SK-N-SH (cell line): ENCODE measurements around the gene TEX19. TPM values are rescaled to one million over a fixed set of nuclear protein-coding genes. Genes with fewer than 3 reads are reported as not detected.

Experiments used
- CTCF ChIA-PET: fragments of 300-600, 350-600 bp; formaldehyde crosslinking; extraction: SDS; loops from one replicate; lab custom pipeline; 2021; lab: Yijun Ruan, JAX
- POLR2A ChIA-PET: fragments of 350-600 bp; sonication (Branson Sonifier 250); formaldehyde crosslinking; extraction: SDS; loops from one replicate; lab custom pipeline; 2020; ENCODE audit warnings: antibody characterized with exemption, inconsistent platforms; lab: Yijun Ruan, JAX
- DNase-seq: peaks from one replicate; pipeline ENCODE4 v3.0.0; 2012
- H2AFZ ChIP-seq: fragments of 200-600 bp; sonication (generic); 2 replicates; pipeline ENCODE4 v1.8.1; 2016; ENCODE audit warnings: antibody characterized with exemption, mild to moderate bottlenecking, low read depth
- H3F3A ChIP-seq: fragments of 200-600 bp; sonication (generic); replicated peaks from 2 replicates; pipeline ENCODE3; 2016; ENCODE audit warnings: antibody characterized with exemption, mild to moderate bottlenecking; ENCODE audit not compliant: insufficient read depth
- H3K27ac ChIP-seq, 2 experiments: fragments of 200-500 bp in 1 of 2; fragments of 200-600 bp in 1 of 2; sonication (Bioruptor generic) in 1 of 2; sonication (generic), shearing (Covaris generic) in 1 of 2; 2 replicates each; pipeline versions ENCODE4 v1.5.1 to v1.6.1; 2014 to 2016; ENCODE audit warnings: low read depth in 2 of 2, inconsistent platforms in 1 of 2, low read length in 1 of 2, mild to moderate bottlenecking in 1 of 2, mixed read lengths in 1 of 2
- H3K27me3 ChIP-seq: fragments of 200-600 bp; sonication (generic), shearing (Covaris generic); 2 replicates; pipeline ENCODE4 v1.6.1; 2016; ENCODE audit warnings: mixed run types; ENCODE audit not compliant: insufficient read depth
- H3K36me3 ChIP-seq, 2 experiments: fragments of 200-500 bp in 1 of 2; fragments of 200-600 bp in 1 of 2; sonication (Bioruptor generic) in 1 of 2; sonication (generic) in 1 of 2; replicated peaks in 1 of 2; 2 replicates each; pipeline versions ENCODE3 to v1.5.1; 2014 to 2016; ENCODE audit warnings: low read length in 1 of 2, mild to moderate bottlenecking in 1 of 2; ENCODE audit not compliant: insufficient read depth in 2 of 2, control insufficient read depth in 1 of 2
- H3K4me1 ChIP-seq, 2 experiments: fragments of 200-500 bp in 1 of 2; fragments of 200-600 bp in 1 of 2; sonication (Bioruptor generic) in 1 of 2; sonication (generic), shearing (Covaris generic) in 1 of 2; 2 replicates each; pipeline versions ENCODE4 v1.5.1 to v1.6.1; 2014 to 2016; ENCODE audit warnings: low read depth in 1 of 2, low read length in 1 of 2, mixed run types in 1 of 2; ENCODE audit not compliant: insufficient read depth in 2 of 2, control insufficient read depth in 1 of 2
- H3K4me2 ChIP-seq: fragments of 200-600 bp; sonication (generic), shearing (Covaris generic); 2 replicates; pipeline ENCODE4 v1.6.1; 2017; ENCODE audit warnings: mixed run types
- H3K4me3 ChIP-seq, 2 experiments: fragments of 200-500 bp in 1 of 2; fragments of 200-600 bp in 1 of 2; sonication (Bioruptor generic) in 1 of 2; sonication (generic), shearing (Covaris generic) in 1 of 2; 2 replicates each; pipeline versions ENCODE4 v1.5.1 to v1.8.1; 2014 to 2016; ENCODE audit warnings: low read depth in 2 of 2, inconsistent platforms in 1 of 2, low read length in 1 of 2, mild to moderate bottlenecking in 1 of 2, mixed read lengths in 1 of 2, moderate library complexity in 1 of 2
- H3K79me2 ChIP-seq: fragments of 200-600 bp; sonication (generic); 2 replicates; pipeline ENCODE4 v1.8.1; 2017; ENCODE audit warnings: mild to moderate bottlenecking; ENCODE audit not compliant: insufficient read depth
- H3K9ac ChIP-seq: fragments of 200-600 bp; sonication (generic); 2 replicates; pipeline ENCODE4 v1.6.1; 2017; ENCODE audit warnings: mixed run types
- H3K9me2 ChIP-seq: fragments of 200-600 bp; sonication (generic); 2 replicates; pipeline ENCODE4 v1.6.1; 2017; ENCODE audit warnings: mixed run types
- H3K9me3 ChIP-seq: fragments of 200-600 bp; sonication (generic); 2 replicates; pipeline ENCODE4 v1.6.1; 2017; ENCODE audit warnings: mixed run types, mild to moderate bottlenecking, moderate library complexity
- H4K20me1 ChIP-seq: fragments of 200-600 bp; sonication (generic); 2 replicates; pipeline ENCODE4 v1.6.1; 2017; ENCODE audit warnings: mild to moderate bottlenecking, mixed run types; ENCODE audit not compliant: insufficient read depth
- CHD2 ChIP-seq: fragments of 150-350 bp; IDR thresholded peaks from 2 replicates; pipeline ENCODE4 v1.6.1; 2018; ENCODE audit warnings: low read length; ENCODE audit not compliant: partially characterized antibody
- ELF1 ChIP-seq: IDR thresholded peaks from 2 replicates; pipeline ENCODE4 v1.4.0; 2012
- EP300 ChIP-seq, 2 experiments: IDR thresholded peaks; 2 replicates each; pipeline versions ENCODE4 v1.4.0 to v1.6.1; 2012; ENCODE audit warnings: borderline replicate concordance in 1 of 2, low read depth in 1 of 2, low read length in 1 of 2
- FOXJ3 ChIP-seq: sonication (generic); formaldehyde crosslinking; IDR thresholded peaks from 2 replicates; pipeline ENCODE4 v1.5.1; 2020; ENCODE audit warnings: mild to moderate bottlenecking, missing genetic modification reagents
- GABPA ChIP-seq: IDR thresholded peaks from 2 replicates; pipeline ENCODE4 v1.4.0; 2012; ENCODE audit warnings: low read depth, mild to moderate bottlenecking
- MXI1 ChIP-seq: IDR thresholded peaks from 2 replicates; pipeline ENCODE4 v1.6.1; 2012; ENCODE audit warnings: mild to moderate bottlenecking, low read depth, low read length, improper control_type of control experiment
- NRF1 ChIP-seq: IDR thresholded peaks from 2 replicates; pipeline ENCODE4 v1.6.1; 2012; ENCODE audit warnings: low read depth, mild to moderate bottlenecking, low read length
- POLR2AphosphoS5 ChIP-seq: IDR thresholded peaks from 2 replicates; pipeline ENCODE4 v1.6.1; 2012; ENCODE audit warnings: low read depth, low read length
- RCOR1 ChIP-seq: fragments of 150-350 bp; IDR thresholded peaks from 2 replicates; pipeline ENCODE4 v1.6.1; 2017; ENCODE audit warnings: antibody characterized with exemption, low read length
- RFX5 ChIP-seq: IDR thresholded peaks from 2 replicates; pipeline ENCODE4 v1.6.1; 2012; ENCODE audit warnings: mild to moderate bottlenecking, improper control_type of control experiment, low read length
- RXRA ChIP-seq: IDR thresholded peaks from 2 replicates; pipeline ENCODE4 v1.4.0; 2012; ENCODE audit warnings: low read depth, mild to moderate bottlenecking, borderline replicate concordance
- SIN3A ChIP-seq: IDR thresholded peaks from 2 replicates; pipeline ENCODE4 v1.6.1; 2012; ENCODE audit warnings: low read depth, mild to moderate bottlenecking, low read length, moderate library complexity, borderline replicate concordance
- SMC3 ChIP-seq: IDR thresholded peaks from 2 replicates; pipeline ENCODE4 v1.6.1; 2012; ENCODE audit warnings: low read depth, low read length, improper control_type of control experiment
- TCF12 ChIP-seq: IDR thresholded peaks from 2 replicates; pipeline ENCODE4 v1.4.0; 2012
- TEAD4 ChIP-seq: IDR thresholded peaks from 2 replicates; pipeline ENCODE4 v1.4.0; 2012; ENCODE audit warnings: mild to moderate bottlenecking, borderline replicate concordance; ENCODE audit not compliant: insufficient read depth
- WGBS: methylation state at CpG from one replicate; pipeline ENCODE4 v1.1.6; 2017; ENCODE audit warnings: low lambda C conversion rate; 5-methylcytosine and 5-hydroxymethylcytosine counted together
- polyA plus RNA-seq, 3 experiments: library from polyadenylated mRNA; depleted of rRNA; stranded (reverse); fragments of >200 nt; gene quantifications; 2 replicates each; pipeline ENCODE4 v1.2.3, GENCODE V29; 2012
- TF ChIP-seq, protein P1 (sequence below): IDR thresholded peaks from 2 replicates; pipeline ENCODE4; 2012
- TF ChIP-seq, protein P2 (sequence below): IDR thresholded peaks from 2 replicates; pipeline ENCODE4 v1.6.1; 2012; ENCODE audit warnings: mild to moderate bottlenecking, low read depth, low read length, moderate library complexity
- TF ChIP-seq, protein P3 (sequence below): IDR thresholded peaks from 2 replicates; pipeline ENCODE4 v1.4.0; 2012; ENCODE audit warnings: low read depth, borderline replicate concordance
- TF ChIP-seq, protein P4 (sequence below): fragments of 200-600 bp; sonication (generic); IDR thresholded peaks from 2 replicates; pipeline ENCODE4 v1.6.1; 2017; ENCODE audit warnings: antibody characterized with exemption, mild to moderate bottlenecking, moderate library complexity

The TEX19 gene
- polyA plus RNA-seq, 1 of the 3 experiments (the other 2 are of a cell fraction) = 0.10 TPM

DNA sequence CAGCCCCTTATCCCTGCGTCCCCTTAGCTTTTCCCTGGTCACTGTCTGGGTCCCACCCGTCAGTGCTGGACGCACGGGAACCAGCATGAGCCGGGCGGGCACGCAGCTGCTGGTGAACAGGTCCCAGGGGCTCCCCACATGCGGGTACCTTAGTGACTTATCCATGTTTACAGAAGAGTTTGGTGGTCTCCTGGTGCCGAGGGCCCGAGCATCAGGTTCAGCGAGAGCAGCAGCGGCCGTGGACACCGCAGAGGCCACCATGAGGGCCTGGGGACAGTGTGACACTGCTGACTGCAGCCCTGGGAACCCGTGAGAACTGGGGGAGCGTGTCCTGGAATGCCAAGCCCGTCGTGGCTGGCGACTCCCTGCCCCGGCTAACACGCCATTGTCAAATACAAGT, 48.2 kb upstream of the TEX19 start:
- no peaks in the 10 kb centered on the region for H3K9me3 ChIP-seq
- no peaks in the 10 kb centered on the region; a peak in 1 of 4 replicates for H3K4me1 ChIP-seq
- H3K79me2 ChIP-seq = no peaks in the 10 kb centered on the region
- H3K36me3 ChIP-seq = no peaks in the 10 kb centered on the region
- no peak overlapping the region for H3K4me3 ChIP-seq
- TF ChIP-seq TCF12 (no peak), RFX5 (no peak), NRF1 (no peak), GABPA (no peak), TEAD4 (no peak), RXRA (no peak), RCOR1 (no peak), POLR2AphosphoS5 (no peak), ELF1 (no peak), CHD2 (no peak), EP300 (IDR thresholded peaks at IDR 0.05; ENCODE audit: borderline replicate concordance in 1 of 2, low read depth in 1 of 2, low read length in 1 of 2) (no peak), MXI1 (no peak), FOXJ3 (CRISPR knock-in tag) (no peak)
- TF ChIP-seq, protein P1, sequence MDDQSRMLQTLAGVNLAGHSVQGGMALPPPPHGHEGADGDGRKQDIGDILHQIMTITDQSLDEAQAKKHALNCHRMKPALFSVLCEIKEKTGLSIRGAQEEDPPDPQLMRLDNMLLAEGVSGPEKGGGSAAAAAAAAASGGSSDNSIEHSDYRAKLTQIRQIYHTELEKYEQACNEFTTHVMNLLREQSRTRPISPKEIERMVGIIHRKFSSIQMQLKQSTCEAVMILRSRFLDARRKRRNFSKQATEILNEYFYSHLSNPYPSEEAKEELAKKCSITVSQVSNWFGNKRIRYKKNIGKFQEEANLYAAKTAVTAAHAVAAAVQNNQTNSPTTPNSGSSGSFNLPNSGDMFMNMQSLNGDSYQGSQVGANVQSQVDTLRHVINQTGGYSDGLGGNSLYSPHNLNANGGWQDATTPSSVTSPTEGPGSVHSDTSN = no peak
- TF ChIP-seq, protein P2, sequence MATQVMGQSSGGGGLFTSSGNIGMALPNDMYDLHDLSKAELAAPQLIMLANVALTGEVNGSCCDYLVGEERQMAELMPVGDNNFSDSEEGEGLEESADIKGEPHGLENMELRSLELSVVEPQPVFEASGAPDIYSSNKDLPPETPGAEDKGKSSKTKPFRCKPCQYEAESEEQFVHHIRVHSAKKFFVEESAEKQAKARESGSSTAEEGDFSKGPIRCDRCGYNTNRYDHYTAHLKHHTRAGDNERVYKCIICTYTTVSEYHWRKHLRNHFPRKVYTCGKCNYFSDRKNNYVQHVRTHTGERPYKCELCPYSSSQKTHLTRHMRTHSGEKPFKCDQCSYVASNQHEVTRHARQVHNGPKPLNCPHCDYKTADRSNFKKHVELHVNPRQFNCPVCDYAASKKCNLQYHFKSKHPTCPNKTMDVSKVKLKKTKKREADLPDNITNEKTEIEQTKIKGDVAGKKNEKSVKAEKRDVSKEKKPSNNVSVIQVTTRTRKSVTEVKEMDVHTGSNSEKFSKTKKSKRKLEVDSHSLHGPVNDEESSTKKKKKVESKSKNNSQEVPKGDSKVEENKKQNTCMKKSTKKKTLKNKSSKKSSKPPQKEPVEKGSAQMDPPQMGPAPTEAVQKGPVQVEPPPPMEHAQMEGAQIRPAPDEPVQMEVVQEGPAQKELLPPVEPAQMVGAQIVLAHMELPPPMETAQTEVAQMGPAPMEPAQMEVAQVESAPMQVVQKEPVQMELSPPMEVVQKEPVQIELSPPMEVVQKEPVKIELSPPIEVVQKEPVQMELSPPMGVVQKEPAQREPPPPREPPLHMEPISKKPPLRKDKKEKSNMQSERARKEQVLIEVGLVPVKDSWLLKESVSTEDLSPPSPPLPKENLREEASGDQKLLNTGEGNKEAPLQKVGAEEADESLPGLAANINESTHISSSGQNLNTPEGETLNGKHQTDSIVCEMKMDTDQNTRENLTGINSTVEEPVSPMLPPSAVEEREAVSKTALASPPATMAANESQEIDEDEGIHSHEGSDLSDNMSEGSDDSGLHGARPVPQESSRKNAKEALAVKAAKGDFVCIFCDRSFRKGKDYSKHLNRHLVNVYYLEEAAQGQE = no peak
- TF ChIP-seq, all 33 proteins: peak for 0
- Histone ChIP-seq H4K20me1 (no peaks in the 10 kb centered on the region), H3K9me2 (no peaks in the 10 kb centered on the region), H3K27ac (no peak overlapping the region), H3F3A (no peaks in the 10 kb centered on the region), H2AFZ (no peak overlapping the region), H3K27me3 (no peaks in the 10 kb centered on the region; the same call in 1 of the 2 replicates), H3K9ac (no peak overlapping the region), H3K4me2 (no peak overlapping the region)
- DNase-seq = no peak
- POLR2A ChIA-PET = no interaction called here
- CTCF ChIA-PET = interaction anchor here (0.9 to 4.7 kb wide), 4 partner anchors 11 to 75 kb away, joined by 3 to 26 read pairs (median 6); no protein-coding TSS in a partner anchor
- WGBS = 71% methylated on average over 20 of the region's 21 CpGs

DNA sequence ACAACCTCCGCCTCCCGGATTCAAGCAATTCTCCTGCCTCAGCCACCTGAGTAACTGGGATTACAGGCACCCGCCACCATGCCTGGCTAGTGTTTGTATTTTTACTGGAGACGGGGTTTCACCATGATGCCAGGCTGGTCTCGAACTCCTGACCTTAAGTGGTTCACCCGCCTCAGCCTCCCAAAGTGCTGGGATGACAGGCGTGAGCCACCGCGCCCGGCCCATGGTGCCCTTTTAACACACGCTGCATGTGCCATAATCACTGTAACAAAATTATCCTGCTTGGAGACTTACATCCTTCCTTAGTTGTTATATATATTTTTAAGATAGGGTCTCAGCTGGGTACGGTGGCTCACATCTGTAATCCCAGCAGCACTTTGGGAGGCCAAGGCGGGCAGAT, 47.1 kb upstream of the TEX19 start:
- H3F3A ChIP-seq = no peaks in the 10 kb centered on the region
- no peak for DNase-seq
- H3K9me3 ChIP-seq = no peaks in the 10 kb centered on the region
- H3K79me2 ChIP-seq = no peaks in the 10 kb centered on the region
- ChIA-PET POLR2A (no interaction called here), CTCF (interaction anchor here (1.5 to 4.7 kb wide), 2 partner anchors 9 to 12 kb away, joined by 4 to 26 read pairs; no protein-coding TSS in a partner anchor)
- no peak overlapping the region for H3K27ac ChIP-seq
- H3K36me3 ChIP-seq = no peaks in the 10 kb centered on the region
- WGBS = 82% methylated on average over 13 of the region's 13 CpGs
- no peak overlapping the region for H2AFZ ChIP-seq
- no peak overlapping the region for H3K4me2 ChIP-seq
- no peaks in the 10 kb centered on the region; a peak in 1 of 4 replicates for H3K4me1 ChIP-seq
- H3K27me3 ChIP-seq = no peaks in the 10 kb centered on the region; the same call in 1 of the 2 replicates
- no peak overlapping the region for H3K9ac ChIP-seq
- no peak overlapping the region for H3K4me3 ChIP-seq
- H4K20me1 ChIP-seq = no peaks in the 10 kb centered on the region
- no peaks in the 10 kb centered on the region for H3K9me2 ChIP-seq
- TF ChIP-seq TCF12 (no peak), POLR2AphosphoS5 (no peak), CHD2 (no peak), SMC3 (no peak), SIN3A (no peak)
- TF ChIP-seq, protein P1 = no peak
- TF ChIP-seq, protein P3, sequence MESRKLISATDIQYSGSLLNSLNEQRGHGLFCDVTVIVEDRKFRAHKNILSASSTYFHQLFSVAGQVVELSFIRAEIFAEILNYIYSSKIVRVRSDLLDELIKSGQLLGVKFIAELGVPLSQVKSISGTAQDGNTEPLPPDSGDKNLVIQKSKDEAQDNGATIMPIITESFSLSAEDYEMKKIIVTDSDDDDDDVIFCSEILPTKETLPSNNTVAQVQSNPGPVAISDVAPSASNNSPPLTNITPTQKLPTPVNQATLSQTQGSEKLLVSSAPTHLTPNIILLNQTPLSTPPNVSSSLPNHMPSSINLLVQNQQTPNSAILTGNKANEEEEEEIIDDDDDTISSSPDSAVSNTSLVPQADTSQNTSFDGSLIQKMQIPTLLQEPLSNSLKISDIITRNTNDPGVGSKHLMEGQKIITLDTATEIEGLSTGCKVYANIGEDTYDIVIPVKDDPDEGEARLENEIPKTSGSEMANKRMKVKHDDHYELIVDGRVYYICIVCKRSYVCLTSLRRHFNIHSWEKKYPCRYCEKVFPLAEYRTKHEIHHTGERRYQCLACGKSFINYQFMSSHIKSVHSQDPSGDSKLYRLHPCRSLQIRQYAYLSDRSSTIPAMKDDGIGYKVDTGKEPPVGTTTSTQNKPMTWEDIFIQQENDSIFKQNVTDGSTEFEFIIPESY = no peak
- TF ChIP-seq, protein P4, sequence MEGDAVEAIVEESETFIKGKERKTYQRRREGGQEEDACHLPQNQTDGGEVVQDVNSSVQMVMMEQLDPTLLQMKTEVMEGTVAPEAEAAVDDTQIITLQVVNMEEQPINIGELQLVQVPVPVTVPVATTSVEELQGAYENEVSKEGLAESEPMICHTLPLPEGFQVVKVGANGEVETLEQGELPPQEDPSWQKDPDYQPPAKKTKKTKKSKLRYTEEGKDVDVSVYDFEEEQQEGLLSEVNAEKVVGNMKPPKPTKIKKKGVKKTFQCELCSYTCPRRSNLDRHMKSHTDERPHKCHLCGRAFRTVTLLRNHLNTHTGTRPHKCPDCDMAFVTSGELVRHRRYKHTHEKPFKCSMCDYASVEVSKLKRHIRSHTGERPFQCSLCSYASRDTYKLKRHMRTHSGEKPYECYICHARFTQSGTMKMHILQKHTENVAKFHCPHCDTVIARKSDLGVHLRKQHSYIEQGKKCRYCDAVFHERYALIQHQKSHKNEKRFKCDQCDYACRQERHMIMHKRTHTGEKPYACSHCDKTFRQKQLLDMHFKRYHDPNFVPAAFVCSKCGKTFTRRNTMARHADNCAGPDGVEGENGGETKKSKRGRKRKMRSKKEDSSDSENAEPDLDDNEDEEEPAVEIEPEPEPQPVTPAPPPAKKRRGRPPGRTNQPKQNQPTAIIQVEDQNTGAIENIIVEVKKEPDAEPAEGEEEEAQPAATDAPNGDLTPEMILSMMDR = no peak
